GM18870 (cell line): Measurements from ENCODE around the gene TF.
"Not testable (repeated sequence)": the region's sequence is repeated elsewhere in the genome, so short reads cannot be mapped to it uniquely, and the experiment has no call there.

Experiments used
- ATAC-seq: cut with Tn5 transposase; IDR thresholded peaks from one replicate; pipeline ENCODE4 v1.9.1; 2021; ENCODE audit warnings: moderate library complexity; ENCODE audit not compliant: unreplicated experiment

Gene TF

DNA sequence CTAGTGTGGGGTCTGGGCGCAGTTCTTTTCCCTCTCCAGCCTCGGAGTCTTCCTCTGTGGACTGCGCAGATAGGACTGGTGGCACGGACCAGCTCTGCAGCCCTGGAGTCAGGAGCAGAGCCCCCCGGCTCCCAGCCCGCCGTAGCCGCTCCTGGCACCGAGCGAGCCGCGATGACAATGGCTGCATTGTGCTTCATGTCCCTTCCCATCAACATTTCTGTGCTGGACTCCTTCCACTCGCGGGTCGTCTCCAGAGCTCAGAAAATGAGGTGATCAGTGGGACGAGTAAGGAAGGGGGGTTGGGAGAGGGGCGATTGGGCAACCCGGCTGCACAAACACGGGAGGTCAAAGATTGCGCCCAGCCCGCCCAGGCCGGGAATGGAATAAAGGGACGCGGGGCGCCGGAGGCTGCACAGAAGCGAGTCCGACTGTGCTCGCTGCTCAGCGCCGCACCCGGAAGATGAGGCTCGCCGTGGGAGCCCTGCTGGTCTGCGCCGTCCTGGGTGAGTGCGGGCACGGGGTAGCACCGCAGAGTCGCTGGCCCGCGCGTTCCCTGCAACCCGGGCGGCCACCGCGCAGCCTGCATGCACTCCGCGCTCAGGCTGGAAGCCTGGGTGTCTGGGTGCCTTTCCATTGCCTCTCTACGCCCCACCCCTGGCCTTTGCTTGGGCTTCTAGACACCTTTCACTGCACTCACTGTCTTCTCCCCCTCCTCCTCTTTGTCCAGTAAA is at the start of gene TF:
Gene TF, plus strand, starts transcription at position 413 of the 731 bp plus-strand sequence. Its CDS starts 48 bp downstream, at position 461.
- no peak for ATAC-seq

GRCh38 chr3:133697960-133698359 is 48.2 kb upstream of the TF start:
- ATAC-seq = no peak

DNA sequence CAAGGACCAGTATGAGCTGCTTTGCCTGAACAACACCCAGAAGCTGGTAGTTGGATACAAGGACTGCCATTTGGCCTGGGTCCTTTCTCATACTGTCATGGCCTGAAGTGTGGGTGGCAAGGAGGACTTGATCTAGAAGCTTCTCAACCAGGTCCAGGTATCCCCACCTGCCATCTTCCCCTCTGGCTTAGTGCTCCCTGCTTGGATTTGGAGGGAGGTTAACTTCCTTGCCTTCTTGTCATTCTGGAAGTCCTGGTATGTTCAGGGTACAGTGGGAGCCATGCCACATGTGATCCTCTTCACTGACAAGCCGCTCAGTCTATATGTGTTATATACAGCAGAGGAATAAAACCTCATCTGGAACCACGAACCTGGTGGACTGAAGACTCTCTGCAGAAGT is 46.7 kb upstream of the TF start:
- no peak for ATAC-seq

DNA sequence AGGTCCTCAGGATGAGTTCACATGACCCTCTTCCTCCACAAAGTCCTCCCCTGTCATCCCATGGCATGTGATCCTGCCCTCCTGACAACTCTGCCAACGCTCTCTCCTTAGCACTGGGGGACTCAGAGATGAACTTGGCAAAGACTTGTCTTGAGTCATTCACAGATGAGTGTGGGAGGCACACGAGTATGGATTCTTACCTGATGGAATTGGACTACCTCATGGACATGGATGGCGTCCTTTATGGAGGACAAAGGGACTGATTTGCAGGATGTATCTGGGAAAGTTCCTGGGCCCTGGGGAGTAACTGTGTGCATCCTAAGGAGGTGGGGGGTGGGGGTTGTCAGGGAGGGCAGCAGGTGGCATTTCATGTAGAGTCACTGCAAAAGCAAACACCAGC is 46.3 kb upstream of the TF start:
- ATAC-seq = no peak

DNA sequence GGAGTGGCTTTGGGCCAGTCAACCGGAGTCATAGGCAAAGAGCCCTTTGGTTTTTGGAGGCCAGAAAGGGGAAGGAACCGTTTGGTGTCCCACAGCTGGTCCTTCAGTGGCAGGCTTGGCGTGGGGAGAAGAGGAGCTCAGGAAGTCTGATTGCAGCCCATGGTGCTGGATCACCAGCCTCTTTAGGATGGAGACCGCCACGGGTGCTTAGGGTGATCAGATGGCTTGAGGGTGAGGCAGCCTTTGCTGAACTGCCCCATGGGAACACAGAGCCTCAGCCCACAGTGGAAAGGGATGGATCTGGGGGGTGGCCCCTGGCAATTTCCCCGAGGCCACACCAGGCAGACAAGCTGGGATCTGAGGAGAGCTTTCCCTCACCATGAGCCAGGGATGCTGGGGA is 45.8 kb upstream of the TF start:
- no peak for ATAC-seq

GRCh38 chr3:133701435-133702358 is 44.5 kb upstream of the TF start:
- ATAC-seq = no peak

DNA sequence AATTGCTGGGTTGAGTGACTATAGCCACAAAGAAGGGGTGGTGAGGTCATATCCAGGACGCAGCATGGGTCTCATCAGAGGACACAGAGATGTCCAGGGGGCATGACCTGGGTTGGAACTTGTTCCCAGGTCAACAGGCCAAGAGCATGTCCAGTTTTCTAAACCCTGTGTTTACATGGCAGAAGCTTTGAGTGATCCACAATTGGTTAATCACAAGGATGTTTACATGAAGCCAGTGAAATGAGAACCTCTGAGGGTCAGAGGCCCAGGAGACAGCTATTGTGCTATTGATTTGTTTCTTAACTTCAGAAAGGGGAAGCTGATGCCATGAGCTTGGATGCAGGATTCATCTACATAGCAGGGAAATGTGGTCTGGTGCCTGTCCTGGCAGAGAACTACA is 42.3 kb upstream of the TF start:
- no peak for ATAC-seq

DNA sequence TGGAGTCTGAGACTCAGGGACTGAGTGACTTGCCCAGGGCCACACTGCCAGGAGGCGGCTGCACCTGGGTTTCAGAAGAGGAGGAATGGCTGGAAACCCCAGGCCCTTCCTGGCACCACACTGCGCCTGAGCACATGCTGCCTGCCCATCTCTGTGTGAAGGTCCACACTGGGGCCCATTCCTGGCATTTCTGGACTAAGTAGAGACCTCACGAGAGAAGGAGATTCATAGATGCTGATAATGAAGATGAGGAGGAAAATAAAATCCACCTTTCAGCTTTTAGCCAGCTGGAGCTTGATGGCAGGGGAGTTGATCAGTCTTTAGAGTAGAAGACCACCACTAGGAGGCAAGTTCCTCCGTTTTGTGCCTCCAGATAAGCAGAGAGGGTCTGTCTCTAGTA is 40.2 kb upstream of the TF start:
- no peak for ATAC-seq

DNA sequence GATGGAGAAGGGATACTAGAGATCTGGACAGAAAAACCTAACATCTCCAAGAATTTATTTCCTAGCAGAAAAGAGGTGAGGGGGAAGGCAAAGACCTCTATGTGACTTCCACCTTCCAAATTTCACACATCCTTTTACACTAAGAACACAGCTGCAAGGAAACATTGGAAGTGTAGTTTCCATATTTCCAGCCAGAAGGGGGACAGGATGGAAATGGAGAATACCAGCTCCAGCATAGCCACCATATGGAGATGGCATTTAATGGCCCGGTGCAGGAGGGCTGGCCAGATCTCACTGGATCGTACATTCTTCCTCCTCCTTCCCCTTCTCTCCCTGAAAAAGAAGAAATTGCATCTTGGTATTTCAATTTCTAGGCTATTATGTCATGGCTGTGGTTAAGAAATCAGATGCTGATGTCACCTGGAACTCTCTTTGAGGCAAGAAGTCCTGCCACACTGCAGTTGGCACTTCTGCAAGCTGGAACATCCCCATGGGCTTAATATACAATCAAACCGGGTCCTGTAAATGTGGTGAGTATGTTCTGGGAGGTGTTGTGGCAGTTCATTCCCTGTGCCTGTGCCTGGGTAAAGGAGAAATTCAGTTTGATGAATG is 36.9 kb upstream of the TF start:
- no peak for ATAC-seq

DNA sequence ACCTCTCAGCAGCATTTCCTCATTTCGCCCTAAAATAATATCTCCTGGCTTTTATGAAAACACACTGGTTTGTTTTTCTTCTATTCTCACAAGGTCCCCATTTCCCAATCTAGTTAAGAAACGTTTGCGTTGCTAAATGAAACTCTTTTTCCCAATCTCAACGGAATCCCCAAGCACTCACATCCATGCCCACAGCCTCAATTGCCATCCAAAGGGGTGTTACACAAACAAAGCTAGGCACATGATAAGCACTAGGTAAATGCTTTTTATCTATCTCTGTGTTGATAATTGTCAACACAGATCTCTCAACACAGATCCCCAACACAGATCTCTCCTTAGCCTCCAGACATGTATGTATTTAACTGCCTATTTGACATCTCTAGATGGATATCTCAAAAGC is 35.2 kb upstream of the TF start:
- ATAC-seq = no peak

DNA sequence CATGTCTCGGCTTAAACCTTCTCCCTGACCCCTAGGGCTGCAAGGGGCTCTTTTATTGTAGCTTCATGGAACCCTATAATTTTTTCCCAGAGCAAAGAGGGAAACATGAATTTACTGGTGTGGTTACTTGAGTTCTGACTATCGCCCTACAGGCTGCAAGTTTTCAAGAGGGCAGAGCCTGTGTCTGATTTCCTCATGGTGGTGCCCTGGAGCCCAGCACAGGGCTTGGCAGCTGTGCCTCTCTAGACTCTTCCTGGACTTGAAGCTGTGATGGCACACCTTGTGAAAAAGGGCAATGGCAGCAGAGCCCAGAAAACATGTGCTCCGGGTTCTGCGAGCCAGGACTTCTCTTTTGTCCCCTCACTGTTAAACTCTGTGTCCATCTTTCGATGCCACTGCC is 34.2 kb upstream of the TF start:
- ATAC-seq = no peak

DNA sequence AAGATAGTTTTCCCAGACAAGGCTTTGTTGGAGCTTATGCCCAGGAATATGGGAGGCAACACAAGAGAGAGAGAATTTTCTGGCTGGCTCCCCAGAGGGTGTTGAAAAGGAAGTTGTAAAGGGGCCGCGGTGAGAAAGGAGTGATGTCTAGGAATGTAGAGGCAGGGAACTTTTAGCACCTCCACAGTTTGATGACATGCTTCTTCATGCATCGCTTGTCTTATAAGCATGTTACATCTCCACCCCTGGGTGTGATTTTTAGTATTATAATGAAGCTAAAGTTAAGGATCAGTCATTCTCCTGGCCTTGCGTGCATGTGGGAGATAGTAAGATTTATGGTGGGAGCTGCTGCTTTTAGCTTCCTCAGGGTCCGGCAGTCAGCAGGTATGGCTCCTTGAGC is 32.8 kb upstream of the TF start:
- ATAC-seq = no peak

- ATAC-seq = no peak
Observed at GRCh38 chr3:133717424-133717823, 28.8 kb upstream of the TF start.

GRCh38 chr3:133722935-133723334 is 23.3 kb upstream of the TF start:
- ATAC-seq = no peak

DNA sequence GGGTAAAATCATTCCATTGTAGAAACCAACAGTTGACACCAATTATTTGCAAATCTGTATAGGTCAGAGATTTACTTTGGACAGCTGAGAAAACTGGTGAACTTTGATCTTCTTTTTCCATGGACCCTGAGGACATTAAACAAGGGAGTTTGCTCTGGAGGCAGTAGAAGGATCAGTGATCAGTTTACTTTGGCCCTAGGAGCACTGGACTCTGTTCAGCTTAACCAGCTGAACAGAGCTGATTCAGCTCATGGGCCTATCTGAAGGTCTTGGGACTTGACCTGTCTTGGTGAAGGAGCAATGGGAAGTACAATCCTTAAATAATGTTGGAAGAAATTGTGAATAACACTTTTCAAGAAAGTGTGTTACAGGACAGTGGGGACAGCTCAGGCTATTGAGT is 15.2 kb upstream of the TF start:
- ATAC-seq = no peak

GRCh38 chr3:133732231-133732630 is 14.0 kb upstream of the TF start:
- not testable (repeated sequence) for ATAC-seq

DNA sequence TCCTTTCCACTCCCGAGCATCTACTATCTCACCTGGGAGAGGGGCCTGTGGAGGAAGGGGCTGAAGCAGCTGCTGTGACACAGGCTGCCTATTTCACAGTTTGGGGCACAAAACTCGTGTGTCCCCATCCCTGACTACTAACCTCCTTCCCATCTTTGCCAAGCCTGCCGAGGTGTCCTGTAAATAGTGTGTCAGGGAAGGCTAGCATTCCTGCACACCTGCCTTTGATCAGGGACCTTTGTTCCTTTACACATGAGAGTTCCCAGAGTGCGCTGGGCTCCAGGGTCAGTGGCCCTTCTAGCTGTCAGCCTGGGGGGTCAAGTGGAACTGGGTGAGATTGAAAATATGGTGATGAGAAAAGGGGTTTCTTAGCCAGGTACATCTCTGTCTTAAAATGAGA is 13.0 kb upstream of the TF start:
- no peak for ATAC-seq

DNA sequence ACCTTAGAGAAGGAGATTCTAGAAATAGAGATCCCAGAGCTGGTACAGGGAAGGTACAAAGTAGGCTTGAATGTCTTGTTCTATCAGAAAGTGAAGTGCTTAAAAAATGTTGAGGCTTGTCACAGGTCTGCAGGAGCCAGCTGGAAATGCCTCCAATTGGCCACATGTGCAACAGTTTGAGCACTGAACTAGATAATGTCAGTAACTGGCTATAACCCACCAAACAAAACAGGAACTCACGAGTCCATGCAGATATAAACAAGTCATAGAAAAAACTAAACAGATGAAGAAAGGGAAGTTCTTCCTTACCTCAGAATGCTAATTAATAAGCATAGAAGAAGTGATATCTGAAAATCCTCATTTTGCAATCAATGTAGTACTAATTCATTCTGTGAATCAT is 11.9 kb upstream of the TF start:
- ATAC-seq = no peak

GRCh38 chr3:133742351-133743091 is 3.7 kb upstream of the TF start:
- no peak for ATAC-seq

DNA sequence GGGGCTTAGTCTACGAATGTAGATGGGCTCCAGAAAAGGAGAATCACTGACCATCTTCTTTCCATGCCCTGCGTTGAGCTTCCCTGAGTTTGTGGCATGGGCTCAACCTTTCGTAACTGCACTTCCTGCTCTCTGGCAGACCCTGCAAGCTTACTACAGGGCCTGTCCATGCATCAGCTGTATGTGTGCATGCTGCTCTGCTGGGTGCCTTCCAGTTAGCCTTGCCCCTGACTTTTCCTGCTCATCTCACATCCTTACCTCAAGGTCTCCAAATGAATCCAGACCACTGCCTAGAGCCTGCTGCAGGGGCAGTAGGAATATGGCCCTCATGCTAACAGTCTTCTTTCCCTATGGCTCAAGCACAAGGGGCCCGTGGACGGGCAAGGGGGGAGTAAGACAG is 2.0 kb upstream of the TF start:
- no peak for ATAC-seq

DNA sequence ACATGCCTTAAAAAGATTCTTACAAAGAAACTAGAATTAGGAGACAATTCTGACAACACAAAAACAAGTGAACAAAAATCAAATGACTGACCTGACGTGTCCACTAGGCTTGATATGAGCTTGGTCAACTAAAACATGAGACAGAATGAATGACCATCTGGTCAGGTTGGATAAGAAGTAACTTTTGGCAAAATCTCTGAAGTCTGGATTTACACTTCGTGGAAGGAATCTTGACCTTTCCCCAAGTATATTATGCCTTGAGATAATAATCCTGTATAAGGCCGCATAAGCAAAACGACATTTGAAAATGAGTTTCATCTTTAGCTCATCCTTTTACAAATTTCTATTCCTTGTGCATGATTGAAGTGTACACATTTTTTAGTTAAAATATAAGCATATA is 1.1 kb upstream of the TF start:
- no peak for ATAC-seq
